GM23248 (cell line): ENCODE data around the gene PADI2. TPM values are rescaled to one million over a fixed set of nuclear protein-coding genes. Genes with fewer than 3 reads are reported as not detected.
"Not testable (repeated sequence)": the region's sequence is repeated elsewhere in the genome, so short reads cannot be mapped to it uniquely, and the experiment has no call there.

ENCODE experiments used
- DNase-seq: peaks from one replicate; pipeline ENCODE4 v3.0.0-alpha.2; 2015
- H2AFZ ChIP-seq: fragments of 200-600 bp; sonication (generic); 2 replicates; pipeline ENCODE4 v1.6.1; 2016; ENCODE audit warnings: antibody characterized with exemption
- H3F3A ChIP-seq: fragments of 200-600 bp; sonication (generic); 2 replicates; pipeline ENCODE4 v1.6.1; 2016; ENCODE audit warnings: mild to moderate bottlenecking, antibody characterized with exemption, mixed run types; ENCODE audit not compliant: insufficient read depth
- H3K27ac ChIP-seq: fragments of 200-600 bp; sonication (generic); 2 replicates; pipeline ENCODE4 v1.5.1; 2016; ENCODE audit warnings: mild to moderate bottlenecking
- H3K27me3 ChIP-seq: fragments of 200-600 bp; sonication (generic); replicated peaks from 2 replicates; pipeline ENCODE4 v1.6.1; 2016; ENCODE audit warnings: mild to moderate bottlenecking; ENCODE audit not compliant: insufficient read depth
- H3K36me3 ChIP-seq: fragments of 200-600 bp; sonication (generic); 2 replicates; pipeline ENCODE4 v1.6.1; 2016; ENCODE audit warnings: low read depth, mild to moderate bottlenecking
- H3K4me1 ChIP-seq: fragments of 200-600 bp; sonication (generic); 2 replicates; pipeline ENCODE4 v1.6.1; 2016; ENCODE audit warnings: mild to moderate bottlenecking; ENCODE audit not compliant: insufficient read depth
- H3K4me2 ChIP-seq: fragments of 200-600 bp; sonication (generic); one replicate; pipeline ENCODE4 v1.6.1; 2016; ENCODE audit warnings: mild to moderate bottlenecking; ENCODE audit not compliant: unreplicated experiment
- H3K4me3 ChIP-seq: fragments of 200-600 bp; sonication (generic); 2 replicates; pipeline ENCODE4 v1.5.1; 2016; ENCODE audit warnings: mild to moderate bottlenecking
- H3K79me2 ChIP-seq: fragments of 200-600 bp; sonication (generic); 2 replicates; pipeline ENCODE4 v1.6.1; 2016; ENCODE audit warnings: mild to moderate bottlenecking; ENCODE audit not compliant: insufficient read depth
- H3K9ac ChIP-seq: fragments of 200-600 bp; sonication (generic); 2 replicates; pipeline ENCODE4 v1.6.1; 2016; ENCODE audit warnings: mild to moderate bottlenecking
- H3K9me2 ChIP-seq: fragments of 200-600 bp; sonication (generic); 2 replicates; pipeline ENCODE4 v1.6.1; 2016; ENCODE audit warnings: mixed run types, mild to moderate bottlenecking, moderate library complexity; ENCODE audit not compliant: insufficient read depth
- H3K9me3 ChIP-seq: fragments of 200-600 bp; sonication (generic); one replicate; pipeline ENCODE4 v1.6.1; 2017; ENCODE audit warnings: low read depth
- H4K20me1 ChIP-seq: fragments of 200-600 bp; sonication (generic); 2 replicates; pipeline ENCODE4 v1.6.0; 2016; ENCODE audit not compliant: insufficient read depth
- EZH2 ChIP-seq: fragments of 200-600 bp; sonication (generic); IDR thresholded peaks from 2 replicates; pipeline ENCODE4 v1.6.1; 2018; ENCODE audit warnings: antibody characterized with exemption, mild to moderate bottlenecking; ENCODE audit not compliant: insufficient read depth, poor library complexity, severe bottlenecking
- EZH2phosphoT487 ChIP-seq: fragments of 200-600 bp; sonication (generic); IDR thresholded peaks from 2 replicates; pipeline ENCODE4 v1.6.1; 2018; ENCODE audit warnings: antibody characterized with exemption, moderate library complexity, mild to moderate bottlenecking, low read depth; ENCODE audit not compliant: insufficient read depth
- WGBS, 2 experiments: methylation state at CpG; one replicate each; pipeline ENCODE4 v1.1.6; 2015 to 2017; ENCODE audit warnings: low lambda C conversion rate in 2 of 2, low coverage in 1 of 2; ENCODE audit errors: missing lambda C conversion rate in 2 of 2; 5-methylcytosine and 5-hydroxymethylcytosine counted together
- in situ Hi-C: fragments of 300-500 bp; cut with MboI; formaldehyde crosslinking; loops from 2 replicates; pipeline ENCODE4 v1.15.0; 2020
- polyA plus RNA-seq: library from polyadenylated mRNA; unstranded; fragments of >200 nt; fragmentation: Nextera tagmentation; extraction: Ambion mirVana; gene quantifications from 2 replicates; pipeline ENCODE4 v1.2.1, GENCODE V29; 2016
- total RNA-seq: library from RNA; depleted of rRNA; stranded (reverse); fragments of >200 nt; shearing (Covaris generic); gene quantifications from 2 replicates; pipeline ENCODE4 v1.2.3, GENCODE V29; 2014

Gene PADI2
- total and polyA plus RNA-seq, 2 experiments from 2014 or later = 0.11 to 0.22 TPM

GRCh38 chr1:17067069-17067426, 52.2 kb downstream of the PADI2 start:
- Histone ChIP-seq H3K4me3 (no peak overlapping the region), H3K9ac (no peak overlapping the region), H3F3A (no peaks in the 10 kb centered on the region), H3K79me2 (no peaks in the 10 kb centered on the region), H3K9me2 (no peaks in the 10 kb centered on the region), H2AFZ (no peak overlapping the region), H3K27me3 (no peaks in the 10 kb centered on the region), H3K4me2 (no peak overlapping the region), H3K36me3 (no peaks in the 10 kb centered on the region), H3K9me3 (no peaks in the 10 kb centered on the region), H4K20me1 (no peaks in the 10 kb centered on the region), H3K4me1 (peaks cover 7% of the 10 kb centered on the region), H3K27ac (no peak overlapping the region)
- 60 to 63% methylated on average over 3 of the region's 3 CpGs for WGBS, 2 experiments
- in situ Hi-C loops = loop anchor here (10.0 kb wide), 1 partner anchor 268 kb away; no protein-coding TSS in a partner anchor
- TF ChIP-seq EZH2phosphoT487 = no peak
- no peak for TF ChIP-seq EZH2
- DNase-seq = no peak

GRCh38 chr1:17066361-17067068, 52.7 kb downstream of the PADI2 start:
- no peaks in the 10 kb centered on the region for H3F3A ChIP-seq
- H3K9me3 ChIP-seq = no peaks in the 10 kb centered on the region
- no peaks in the 10 kb centered on the region for H3K79me2 ChIP-seq
- H3K27me3 ChIP-seq = no peaks in the 10 kb centered on the region
- H3K4me2 ChIP-seq = no peak overlapping the region
- H3K9me2 ChIP-seq = no peaks in the 10 kb centered on the region
- 67 to 73% methylated on average over 11 of the region's 11 CpGs for WGBS, 2 experiments
- no peaks in the 10 kb centered on the region for H4K20me1 ChIP-seq
- no peaks in the 10 kb centered on the region for H3K36me3 ChIP-seq
- no peak overlapping the region for H2AFZ ChIP-seq
- DNase-seq = no peak
- TF ChIP-seq EZH2phosphoT487 (no peak), EZH2 (no peak)
- H3K27ac ChIP-seq = no peak overlapping the region
- no peak overlapping the region for H3K9ac ChIP-seq
- in situ Hi-C loops = loop anchor here (10.0 kb wide), 1 partner anchor 268 kb away; no protein-coding TSS in a partner anchor
- peaks cover 7% of the 10 kb centered on the region for H3K4me1 ChIP-seq
- no peak overlapping the region for H3K4me3 ChIP-seq

GRCh38 chr1:17065666-17066065, 53.6 kb downstream of the PADI2 start:
- H3K4me3 ChIP-seq = no peak overlapping the region
- WGBS, 2 experiments = 52 to 57% methylated on average over 7 of the region's 7 CpGs

GRCh38 chr1:17062751-17063150, 56.5 kb downstream of the PADI2 start:
- H3K9ac ChIP-seq, H3K4me2 ChIP-seq, H3K9me2 ChIP-seq, H2AFZ ChIP-seq, H3K79me2 ChIP-seq, H3K27ac ChIP-seq, H3K4me1 ChIP-seq, H4K20me1 ChIP-seq, H3K4me3 ChIP-seq, H3K9me3 ChIP-seq, H3K27me3 ChIP-seq, H3K36me3 ChIP-seq, DNase-seq, H3F3A ChIP-seq: not testable (repeated sequence)
- in situ Hi-C loops = loop anchor here (10.0 kb wide), 1 partner anchor 272 kb away; no protein-coding TSS in a partner anchor
- WGBS, 2 experiments = 75 to 81% methylated on average over 7 of the region's 7 CpGs

More at GRCh38 chr1:17065666-17066065, 53.6 kb downstream of the PADI2 start:
- Histone ChIP-seq H2AFZ (no peak overlapping the region), H3K79me2 (no peaks in the 10 kb centered on the region), H3K27ac (no peak overlapping the region), H3K9me3 (no peaks in the 10 kb centered on the region), H3K4me1 (peaks cover 7% of the 10 kb centered on the region), H3K4me2 (no peak overlapping the region), H3K9me2 (no peaks in the 10 kb centered on the region), H3K27me3 (no peaks in the 10 kb centered on the region), H4K20me1 (no peaks in the 10 kb centered on the region), H3F3A (no peaks in the 10 kb centered on the region), H3K36me3 (no peaks in the 10 kb centered on the region), H3K9ac (no peak overlapping the region)
- TF ChIP-seq EZH2phosphoT487 = no peak
- no peak for TF ChIP-seq EZH2
- no peak for DNase-seq
- in situ Hi-C loops = loop anchor here (10.0 kb wide), 1 partner anchor 269 kb away; no protein-coding TSS in a partner anchor
